Measurements from ENCODE around the gene TRABD2B. TPM values are rescaled to one million over a fixed set of nuclear protein-coding genes. Genes with fewer than 3 reads are reported as not detected.

Gene TRABD2B
- total and polyA plus RNA-seq, 2 of the 13 experiments (the other 11 are each of a cell fraction or from before 2014, with no cell fraction given): 0.04 TPM; not detected in 1

DNA sequence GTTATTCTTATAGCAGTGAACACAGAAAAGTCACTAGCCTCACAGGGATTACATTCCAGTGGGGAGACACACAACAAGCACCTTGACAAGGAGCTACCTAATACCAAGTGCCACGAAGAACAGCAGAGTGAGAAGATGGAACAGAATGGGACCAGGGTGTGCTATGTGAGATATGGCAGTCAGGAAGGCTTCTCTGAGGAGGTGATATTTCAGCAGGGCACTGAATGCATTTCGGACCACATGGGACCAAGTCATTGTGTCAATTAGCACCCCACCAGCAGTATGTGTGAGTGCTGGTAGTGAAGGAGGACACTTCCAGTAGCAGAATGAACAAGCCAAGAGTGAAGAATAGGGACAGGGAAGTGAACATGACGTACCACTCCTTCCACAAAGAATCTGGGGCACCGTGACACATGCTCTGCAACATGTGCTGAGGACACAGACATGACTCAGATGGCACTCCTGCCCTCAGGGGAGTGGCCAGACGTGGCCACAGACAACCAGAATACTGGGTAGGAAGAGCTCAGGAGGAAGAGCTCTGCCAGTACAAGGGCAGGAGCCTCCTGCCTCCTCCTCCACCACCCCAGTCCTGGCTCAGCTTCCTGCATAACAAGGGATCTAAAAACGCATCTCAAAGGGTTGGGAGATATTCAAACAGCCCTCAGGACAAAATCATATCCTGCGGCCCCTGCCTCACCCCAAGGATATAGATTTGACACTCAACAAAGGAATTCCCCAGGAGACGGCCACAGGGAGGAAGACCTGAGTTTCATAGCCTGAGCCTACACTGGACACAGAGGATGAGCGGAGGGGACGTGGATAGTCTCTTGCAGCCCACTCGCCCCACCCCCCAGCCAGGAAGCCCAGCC, 102.5 kb downstream of the TRABD2B start (continued):
- TF ChIP-seq, protein P1, sequence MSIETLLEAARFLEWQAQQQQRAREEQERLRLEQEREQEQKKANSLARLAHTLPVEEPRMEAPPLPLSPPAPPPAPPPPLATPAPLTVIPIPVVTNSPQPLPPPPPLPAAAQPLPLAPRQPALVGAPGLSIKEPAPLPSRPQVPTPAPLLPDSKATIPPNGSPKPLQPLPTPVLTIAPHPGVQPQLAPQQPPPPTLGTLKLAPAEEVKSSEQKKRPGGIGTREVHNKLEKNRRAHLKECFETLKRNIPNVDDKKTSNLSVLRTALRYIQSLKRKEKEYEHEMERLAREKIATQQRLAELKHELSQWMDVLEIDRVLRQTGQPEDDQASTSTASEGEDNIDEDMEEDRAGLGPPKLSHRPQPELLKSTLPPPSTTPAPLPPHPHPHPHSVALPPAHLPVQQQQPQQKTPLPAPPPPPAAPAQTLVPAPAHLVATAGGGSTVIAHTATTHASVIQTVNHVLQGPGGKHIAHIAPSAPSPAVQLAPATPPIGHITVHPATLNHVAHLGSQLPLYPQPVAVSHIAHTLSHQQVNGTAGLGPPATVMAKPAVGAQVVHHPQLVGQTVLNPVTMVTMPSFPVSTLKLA (IDR thresholded peaks at IDR 0.05): 0 out of 2 replicates have a peak, but pooled peaks have one; percentile 38
- TF ChIP-seq SALL1 (CRISPR knock-in tag; IDR thresholded peaks at IDR 0.05) (0 out of 2 replicates have a peak, but pooled peaks have one; percentile 8), KDM5A (IDR thresholded peaks at IDR 0.05; ENCODE audit: borderline replicate concordance, low read length) (no peak)
- TF ChIP-seq, protein P2, sequence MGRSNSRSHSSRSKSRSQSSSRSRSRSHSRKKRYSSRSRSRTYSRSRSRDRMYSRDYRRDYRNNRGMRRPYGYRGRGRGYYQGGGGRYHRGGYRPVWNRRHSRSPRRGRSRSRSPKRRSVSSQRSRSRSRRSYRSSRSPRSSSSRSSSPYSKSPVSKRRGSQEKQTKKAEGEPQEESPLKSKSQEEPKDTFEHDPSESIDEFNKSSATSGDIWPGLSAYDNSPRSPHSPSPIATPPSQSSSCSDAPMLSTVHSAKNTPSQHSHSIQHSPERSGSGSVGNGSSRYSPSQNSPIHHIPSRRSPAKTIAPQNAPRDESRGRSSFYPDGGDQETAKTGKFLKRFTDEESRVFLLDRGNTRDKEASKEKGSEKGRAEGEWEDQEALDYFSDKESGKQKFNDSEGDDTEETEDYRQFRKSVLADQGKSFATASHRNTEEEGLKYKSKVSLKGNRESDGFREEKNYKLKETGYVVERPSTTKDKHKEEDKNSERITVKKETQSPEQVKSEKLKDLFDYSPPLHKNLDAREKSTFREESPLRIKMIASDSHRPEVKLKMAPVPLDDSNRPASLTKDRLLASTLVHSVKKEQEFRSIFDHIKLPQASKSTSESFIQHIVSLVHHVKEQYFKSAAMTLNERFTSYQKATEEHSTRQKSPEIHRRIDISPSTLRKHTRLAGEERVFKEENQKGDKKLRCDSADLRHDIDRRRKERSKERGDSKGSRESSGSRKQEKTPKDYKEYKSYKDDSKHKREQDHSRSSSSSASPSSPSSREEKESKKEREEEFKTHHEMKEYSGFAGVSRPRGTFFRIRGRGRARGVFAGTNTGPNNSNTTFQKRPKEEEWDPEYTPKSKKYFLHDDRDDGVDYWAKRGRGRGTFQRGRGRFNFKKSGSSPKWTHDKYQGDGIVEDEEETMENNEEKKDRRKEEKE (IDR thresholded peaks at IDR 0.05): no peak

DNA sequence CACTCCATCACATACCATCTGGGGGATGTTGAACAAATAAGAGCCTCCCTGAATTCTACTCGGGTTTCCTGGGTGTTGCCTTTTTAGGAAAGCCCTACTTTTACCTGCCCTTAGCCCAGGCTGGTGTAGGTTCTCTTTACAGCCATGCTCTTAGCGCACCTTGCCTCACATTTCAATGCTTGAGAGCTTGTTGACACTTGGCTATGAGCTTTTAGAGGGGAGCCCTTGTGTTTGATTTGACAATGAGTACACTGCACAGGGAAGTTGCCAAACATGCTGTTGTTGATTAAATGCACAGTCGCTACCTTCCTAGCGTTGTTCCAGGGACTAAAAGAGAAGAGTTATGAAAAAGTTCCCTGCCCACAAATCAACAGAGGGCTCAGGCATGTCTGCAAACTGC, 103.8 kb downstream of the TRABD2B start:
- no peaks in the 10 kb centered on the region for H4K20me1 ChIP-seq (ENCODE audit: insufficient read depth, low read length)
- H3K4me1 ChIP-seq (ENCODE audit: insufficient read depth, low read length): peaks cover 81% of the 10 kb centered on the region
- CTCF ChIA-PET (ENCODE audit: low intra/inter-chr PET ratio, low total read pairs): no interaction called here
- POLR2A ChIA-PET: interaction anchor here (0.9 kb wide), 1 partner anchor 20 kb away, joined by 3 read pairs; no protein-coding TSS in a partner anchor
- in situ Hi-C loops (cut with HindIII; ENCODE audit: extremely low pct_ligation_motif_present, low pct_unique_long_range_greater_than_20kb): no loop called here
- H3K79me2 ChIP-seq (ENCODE audit: insufficient read depth, low read length): no peaks in the 10 kb centered on the region
- no peak overlapping the region for H2AFZ ChIP-seq (ENCODE audit: low read length)
- H3K36me3 ChIP-seq (replicated peaks in 1 of 2; ENCODE audit: control insufficient read depth in 1 of 2, insufficient read depth in 2 of 2, low read length in 2 of 2): no peaks in the 10 kb centered on the region
- no peak overlapping the region for H3K27ac ChIP-seq (ENCODE audit: extremely low read length, insufficient read depth, low read length)
- H3K4me3 ChIP-seq (replicated peaks in 1 of 3; ENCODE audit: insufficient read depth in 1 of 3, low read depth in 2 of 3, low read length in 3 of 3): no peak overlapping the region
- no peak overlapping the region for H3K9ac ChIP-seq (ENCODE audit: insufficient read depth, low read depth, low read length)
- no peak for FAIRE-seq
- DNase-seq (ENCODE audit: low spot score): no peak
- no TSS peak for BruUV-seq (replicated peaks)
- 0% methylated on average over 4 of the region's 4 CpGs for WGBS (ENCODE audit: low lambda C conversion rate)
- peak; percentile 57 for ATAC-seq
- intact Hi-C loops (cut with micrococcal nuclease; ENCODE audit: unreplicated experiment): no loop called here
- peaks cover 0 to 1% of the 10 kb centered on the region in 2 experiments; a peak in 1 of 5 replicates for H3K27me3 ChIP-seq (ENCODE audit: control insufficient read depth in 1 of 2, insufficient read depth in 2 of 2, low read length in 2 of 2)
- no peaks in the 10 kb centered on the region for H3K9me3 ChIP-seq (ENCODE audit: low read length)
- H3K4me2 ChIP-seq (ENCODE audit: low read depth, low read length): peak overlapping the region; percentile 46
- TF ChIP-seq BRCA1 (CRISPR knock-in tag; IDR thresholded peaks at IDR 0.05): no peak
- TF ChIP-seq, protein P3, sequence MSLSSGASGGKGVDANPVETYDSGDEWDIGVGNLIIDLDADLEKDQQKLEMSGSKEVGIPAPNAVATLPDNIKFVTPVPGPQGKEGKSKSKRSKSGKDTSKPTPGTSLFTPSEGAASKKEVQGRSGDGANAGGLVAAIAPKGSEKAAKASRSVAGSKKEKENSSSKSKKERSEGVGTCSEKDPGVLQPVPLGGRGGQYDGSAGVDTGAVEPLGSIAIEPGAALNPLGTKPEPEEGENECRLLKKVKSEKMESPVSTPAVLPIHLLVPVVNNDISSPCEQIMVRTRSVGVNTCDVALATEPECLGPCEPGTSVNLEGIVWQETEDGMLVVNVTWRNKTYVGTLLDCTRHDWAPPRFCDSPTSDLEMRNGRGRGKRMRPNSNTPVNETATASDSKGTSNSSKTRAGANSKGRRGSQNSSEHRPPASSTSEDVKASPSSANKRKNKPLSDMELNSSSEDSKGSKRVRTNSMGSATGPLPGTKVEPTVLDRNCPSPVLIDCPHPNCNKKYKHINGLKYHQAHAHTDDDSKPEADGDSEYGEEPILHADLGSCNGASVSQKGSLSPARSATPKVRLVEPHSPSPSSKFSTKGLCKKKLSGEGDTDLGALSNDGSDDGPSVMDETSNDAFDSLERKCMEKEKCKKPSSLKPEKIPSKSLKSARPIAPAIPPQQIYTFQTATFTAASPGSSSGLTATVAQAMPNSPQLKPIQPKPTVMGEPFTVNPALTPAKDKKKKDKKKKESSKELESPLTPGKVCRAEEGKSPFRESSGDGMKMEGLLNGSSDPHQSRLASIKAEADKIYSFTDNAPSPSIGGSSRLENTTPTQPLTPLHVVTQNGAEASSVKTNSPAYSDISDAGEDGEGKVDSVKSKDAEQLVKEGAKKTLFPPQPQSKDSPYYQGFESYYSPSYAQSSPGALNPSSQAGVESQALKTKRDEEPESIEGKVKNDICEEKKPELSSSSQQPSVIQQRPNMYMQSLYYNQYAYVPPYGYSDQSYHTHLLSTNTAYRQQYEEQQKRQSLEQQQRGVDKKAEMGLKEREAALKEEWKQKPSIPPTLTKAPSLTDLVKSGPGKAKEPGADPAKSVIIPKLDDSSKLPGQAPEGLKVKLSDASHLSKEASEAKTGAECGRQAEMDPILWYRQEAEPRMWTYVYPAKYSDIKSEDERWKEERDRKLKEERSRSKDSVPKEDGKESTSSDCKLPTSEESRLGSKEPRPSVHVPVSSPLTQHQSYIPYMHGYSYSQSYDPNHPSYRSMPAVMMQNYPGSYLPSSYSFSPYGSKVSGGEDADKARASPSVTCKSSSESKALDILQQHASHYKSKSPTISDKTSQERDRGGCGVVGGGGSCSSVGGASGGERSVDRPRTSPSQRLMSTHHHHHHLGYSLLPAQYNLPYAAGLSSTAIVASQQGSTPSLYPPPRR (CRISPR knock-in tag; IDR thresholded peaks at IDR 0.05; ENCODE audit: borderline replicate concordance): peak; percentile 50; the same call in 1 of the 2 replicates
- TF ChIP-seq SALL1 (CRISPR knock-in tag; IDR thresholded peaks at IDR 0.05): peak; percentile 44
- no peak for TF ChIP-seq MEF2D (CRISPR knock-in tag; IDR thresholded peaks at IDR 0.05)
- TF ChIP-seq, protein P4, sequence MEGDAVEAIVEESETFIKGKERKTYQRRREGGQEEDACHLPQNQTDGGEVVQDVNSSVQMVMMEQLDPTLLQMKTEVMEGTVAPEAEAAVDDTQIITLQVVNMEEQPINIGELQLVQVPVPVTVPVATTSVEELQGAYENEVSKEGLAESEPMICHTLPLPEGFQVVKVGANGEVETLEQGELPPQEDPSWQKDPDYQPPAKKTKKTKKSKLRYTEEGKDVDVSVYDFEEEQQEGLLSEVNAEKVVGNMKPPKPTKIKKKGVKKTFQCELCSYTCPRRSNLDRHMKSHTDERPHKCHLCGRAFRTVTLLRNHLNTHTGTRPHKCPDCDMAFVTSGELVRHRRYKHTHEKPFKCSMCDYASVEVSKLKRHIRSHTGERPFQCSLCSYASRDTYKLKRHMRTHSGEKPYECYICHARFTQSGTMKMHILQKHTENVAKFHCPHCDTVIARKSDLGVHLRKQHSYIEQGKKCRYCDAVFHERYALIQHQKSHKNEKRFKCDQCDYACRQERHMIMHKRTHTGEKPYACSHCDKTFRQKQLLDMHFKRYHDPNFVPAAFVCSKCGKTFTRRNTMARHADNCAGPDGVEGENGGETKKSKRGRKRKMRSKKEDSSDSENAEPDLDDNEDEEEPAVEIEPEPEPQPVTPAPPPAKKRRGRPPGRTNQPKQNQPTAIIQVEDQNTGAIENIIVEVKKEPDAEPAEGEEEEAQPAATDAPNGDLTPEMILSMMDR (CRISPR knock-in tag; IDR thresholded peaks at IDR 0.05): no peak
